ENCODE measurements around the gene MAST2. TPM values are rescaled to one million over a fixed set of nuclear protein-coding genes. Genes with fewer than 3 reads are reported as not detected.

Gene MAST2
- total and polyA plus RNA-seq, 2 of the 4 experiments (the other 2 are of a cell fraction): 14.2 to 41.0 TPM

DNA sequence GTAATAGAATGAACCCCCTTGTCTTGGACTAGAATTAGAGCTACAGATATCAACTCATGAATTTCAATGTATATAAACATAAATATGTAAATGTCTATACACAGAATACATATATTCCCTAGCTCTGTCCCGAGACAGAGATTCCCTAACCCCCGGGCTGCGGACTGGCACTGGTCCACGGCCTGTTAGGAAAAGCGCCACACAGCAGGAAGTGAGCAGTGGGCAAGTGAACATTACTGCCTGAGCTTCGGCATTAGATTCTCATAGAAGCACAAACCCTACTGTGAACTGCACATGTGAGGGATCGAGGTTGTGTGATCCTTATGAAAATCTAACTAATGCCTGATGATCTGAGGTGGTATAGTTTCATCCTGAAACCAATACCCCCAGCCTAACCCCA, 277.8 kb downstream of the MAST2 start:
- Histone ChIP-seq H3K4me1 (ENCODE audit: control insufficient read depth, insufficient read depth, low read length) (peaks cover 3% of the 10 kb centered on the region; the same call in 1 of the 2 replicates), H4K91ac (ENCODE audit: insufficient read depth, low read depth, low read length) (no peak overlapping the region), H3K9me1 (ENCODE audit: insufficient read depth, low read length) (no peaks in the 10 kb centered on the region; the same call in 1 of the 2 replicates), H3K4me3 (ENCODE audit: insufficient read depth, low read depth, low read length) (no peak overlapping the region), H3K27ac (ENCODE audit: insufficient read depth, low read length) (no peak overlapping the region), H3K4ac (ENCODE audit: low read depth, low read length) (no peak overlapping the region), H3K27me3 (ENCODE audit: control insufficient read depth, insufficient read depth, low read length) (no peaks in the 10 kb centered on the region), H4K5ac (ENCODE audit: low read depth, low read length) (no peak overlapping the region), H2BK5ac (ENCODE audit: low read depth, low read length, poor library complexity, severe bottlenecking) (no peak overlapping the region), H2AK9ac (replicated peaks; ENCODE audit: low read depth, low read length, poor library complexity) (no peak overlapping the region), H3K18ac (ENCODE audit: low read depth, low read length) (no peak overlapping the region), H2BK15ac (ENCODE audit: low read depth, low read length) (no peak overlapping the region), H3K23ac (ENCODE audit: low read depth, low read length) (no peak overlapping the region), H3K36me3 (ENCODE audit: control insufficient read depth, insufficient read depth, low read length) (no peaks in the 10 kb centered on the region), H3K9me3 (ENCODE audit: control insufficient read depth, insufficient read depth, low read length) (no peaks in the 10 kb centered on the region), H3K79me1 (ENCODE audit: low read depth in 1 of 2, low read length in 2 of 2) (peaks cover 2 to 6% of the 10 kb centered on the region in 2 experiments; a peak in 2 of 4 replicates), H3K56ac (ENCODE audit: extremely low read depth, insufficient read depth, low read length) (no peak overlapping the region), H2BK20ac (ENCODE audit: low read depth, low read length) (no peak overlapping the region), H2AFZ (replicated peaks; ENCODE audit: low read length, poor library complexity) (no peak overlapping the region), H3K14ac (replicated peaks; ENCODE audit: low read depth, low read length) (no peak overlapping the region), H3K9ac (ENCODE audit: low read depth, low read length) (no peak overlapping the region), H4K8ac (ENCODE audit: low read depth in 2 of 2, low read length in 2 of 2) (no peak overlapping the region), H2AK5ac (ENCODE audit: low read depth, low read length) (no peak overlapping the region), H3K4me2 (ENCODE audit: low read depth, low read length) (no peak overlapping the region), H4K20me1 (ENCODE audit: insufficient read depth, low read length) (no peaks in the 10 kb centered on the region), H2BK120ac (ENCODE audit: low read depth, low read length) (no peak overlapping the region)
- intact Hi-C loops (cut with micrococcal nuclease): no loop called here
- ChIA-PET CTCF (no interaction called here), POLR2A (ENCODE audit: unreplicated experiment) (no interaction called here)
- ATAC-seq (ENCODE audit: low read depth) (no peak), DNase-seq (no peak)
- TF ChIP-seq RCOR1 (IDR thresholded peaks at IDR 0.05; ENCODE audit: insufficient replicate concordance, low read length) (no peak), BHLHE40 (IDR thresholded peaks at IDR 0.05; ENCODE audit: low read depth, low read length) (no peak), CHD1 (IDR thresholded peaks at IDR 0.05; ENCODE audit: low read depth, low read length) (no peak), FOS (IDR thresholded peaks at IDR 0.05; ENCODE audit: low read depth, low read length) (no peak), MAFK (IDR thresholded peaks at IDR 0.05; ENCODE audit: low read depth, low read length) (no peak), RFX5 (IDR thresholded peaks at IDR 0.05; ENCODE audit: low read depth, low read length) (no peak)
- in situ Hi-C loops (cut with MboI; ENCODE audit: low sequenced_read_pairs): no loop called here
- 100% methylated on average over 2 of the region's 7 CpGs; no CpG with 5 or more reads in 1 of the 2 experiments for WGBS, 2 experiments (ENCODE audit: extremely low coverage in 2 of 2, insufficient read length in 1 of 2)
- BruUV-seq (replicated peaks): no TSS peak
- dilution Hi-C loops (cut with HindIII; ENCODE audit: low sequenced_read_pairs, unreplicated experiment): no loop called here

Measured in IMR-90 (cell line).